ENCODE data around the gene ANKRD13C.

Gene ANKRD13C

DNA sequence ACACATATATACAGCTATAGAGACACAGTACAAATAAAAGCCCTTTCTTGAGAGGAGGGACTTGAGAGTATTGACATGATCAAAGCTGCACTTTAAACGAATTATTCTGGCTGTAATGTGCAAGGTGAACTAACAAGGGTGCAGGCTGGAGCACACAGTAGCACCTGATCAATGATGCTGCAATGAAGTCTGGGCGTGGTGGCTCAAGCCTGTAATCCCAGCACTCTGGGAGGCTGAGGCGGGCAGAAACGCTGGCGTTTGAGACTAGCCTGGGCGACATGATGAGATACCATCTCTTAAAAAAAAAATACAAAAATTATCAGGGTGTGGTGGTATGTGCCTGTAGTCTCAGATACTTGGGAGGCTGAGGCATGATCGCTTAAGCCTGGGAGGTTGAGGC lies 42.5 kb upstream of the ANKRD13C start:
- Histone ChIP-seq H3K14ac (ENCODE audit: low read length) (no peak overlapping the region), H3K9me3 (replicated peaks in 1 of 2; ENCODE audit: control insufficient read depth in 2 of 2, insufficient read depth in 1 of 2, low read depth in 1 of 2, low read length in 2 of 2) (no peaks in the 10 kb centered on the region), H2AK5ac (ENCODE audit: low read depth, low read length) (no peak overlapping the region), H3K4ac (ENCODE audit: low read length) (no peak overlapping the region), H2BK15ac (ENCODE audit: low read length) (no peak overlapping the region), H2BK120ac (ENCODE audit: low read depth, low read length) (no peak overlapping the region), H3K27me3 (ENCODE audit: control insufficient read depth in 3 of 3, insufficient read depth in 3 of 3, low read depth in 1 of 3, low read length in 3 of 3) (no peaks in the 10 kb centered on the region), H4K91ac (ENCODE audit: low read depth, low read length, poor library complexity) (no peak overlapping the region), H4K8ac (ENCODE audit: low read depth, low read length) (no peak overlapping the region), H2AFZ (ENCODE audit: low read length) (no peak overlapping the region), H2BK5ac (ENCODE audit: low read length) (no peak overlapping the region), H3K23ac (ENCODE audit: low read depth, low read length, poor library complexity) (no peak overlapping the region), H2BK12ac (ENCODE audit: low read length) (no peak overlapping the region), H3K18ac (ENCODE audit: low read length) (no peak overlapping the region), H3K9ac (ENCODE audit: low read depth, low read length, poor library complexity) (no peak overlapping the region), H3K27ac (replicated peaks; ENCODE audit: low read length) (no peak overlapping the region), H3K4me3 (ENCODE audit: low read length in 2 of 2) (no peak overlapping the region), H3K4me2 (ENCODE audit: insufficient read depth, low read length, poor library complexity, severe bottlenecking) (no peak overlapping the region), H3K36me3 (replicated peaks in 1 of 2; ENCODE audit: control insufficient read depth in 2 of 2, insufficient read depth in 2 of 2, low read length in 2 of 2) (no peaks in the 10 kb centered on the region), H3K79me1 (ENCODE audit: low read depth, low read length) (no peaks in the 10 kb centered on the region), H3K4me1 (ENCODE audit: control insufficient read depth in 2 of 2, insufficient read depth in 1 of 2, low read depth in 1 of 2, low read length in 2 of 2) (peaks cover 0 to 5% of the 10 kb centered on the region in 2 donors)
- WGBS, 2 donors (ENCODE audit: extremely low coverage in 2 of 2, insufficient read length in 2 of 2, insufficient replicate concordance in 1 of 2), result no CpG with 5 or more reads among the region's 7 CpGs
- no peak for DNase-seq (ENCODE audit: low spot score)

DNA sequence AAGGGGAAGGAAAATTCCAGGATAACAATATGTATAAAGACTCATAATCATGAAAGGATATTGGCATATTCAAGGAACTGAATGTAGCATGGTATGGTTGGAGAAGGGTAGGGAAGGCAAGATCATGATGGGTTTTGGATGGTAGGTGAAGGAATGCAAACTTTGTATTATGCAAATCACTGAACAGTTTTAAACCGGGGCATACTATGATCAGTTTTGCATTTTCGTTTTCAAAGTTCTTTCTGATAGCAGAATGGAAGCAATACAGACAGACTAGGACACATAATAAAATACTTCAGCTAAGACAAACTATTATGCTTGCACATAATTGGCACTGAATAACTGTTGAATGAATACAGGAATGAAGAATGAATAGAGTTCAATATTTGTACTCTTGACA lies 42.1 kb upstream of the ANKRD13C start:
- Histone ChIP-seq H3K4me1 (ENCODE audit: control insufficient read depth in 2 of 2, insufficient read depth in 1 of 2, low read depth in 1 of 2, low read length in 2 of 2) (peaks cover 0 to 5% of the 10 kb centered on the region in 2 donors), H2BK120ac (ENCODE audit: low read depth, low read length) (no peak overlapping the region), H2AFZ (ENCODE audit: low read length) (no peak overlapping the region), H2BK12ac (ENCODE audit: low read length) (no peak overlapping the region), H2AK5ac (ENCODE audit: low read depth, low read length) (no peak overlapping the region), H3K9ac (ENCODE audit: low read depth, low read length, poor library complexity) (no peak overlapping the region), H3K14ac (ENCODE audit: low read length) (no peak overlapping the region), H3K9me3 (replicated peaks in 1 of 2; ENCODE audit: control insufficient read depth in 2 of 2, insufficient read depth in 1 of 2, low read depth in 1 of 2, low read length in 2 of 2) (no peaks in the 10 kb centered on the region), H2BK15ac (ENCODE audit: low read length) (no peak overlapping the region), H4K8ac (ENCODE audit: low read depth, low read length) (no peak overlapping the region), H3K18ac (ENCODE audit: low read length) (no peak overlapping the region), H2BK5ac (ENCODE audit: low read length) (no peak overlapping the region), H4K91ac (ENCODE audit: low read depth, low read length, poor library complexity) (no peak overlapping the region), H3K27ac (replicated peaks; ENCODE audit: low read length) (no peak overlapping the region), H3K4me2 (ENCODE audit: insufficient read depth, low read length, poor library complexity, severe bottlenecking) (no peak overlapping the region), H3K4ac (ENCODE audit: low read length) (no peak overlapping the region), H3K23ac (ENCODE audit: low read depth, low read length, poor library complexity) (no peak overlapping the region), H3K27me3 (ENCODE audit: control insufficient read depth in 3 of 3, insufficient read depth in 3 of 3, low read depth in 1 of 3, low read length in 3 of 3) (no peaks in the 10 kb centered on the region), H3K79me1 (ENCODE audit: low read depth, low read length) (no peaks in the 10 kb centered on the region), H3K4me3 (ENCODE audit: low read length in 2 of 2) (no peak overlapping the region), H3K36me3 (replicated peaks in 1 of 2; ENCODE audit: control insufficient read depth in 2 of 2, insufficient read depth in 2 of 2, low read length in 2 of 2) (no peaks in the 10 kb centered on the region)
- no peak for DNase-seq (ENCODE audit: low spot score)
- WGBS, 2 donors (ENCODE audit: extremely low coverage in 2 of 2, insufficient read length in 2 of 2, insufficient replicate concordance in 1 of 2), result no CpG with 5 or more reads among the region's 2 CpGs

DNA sequence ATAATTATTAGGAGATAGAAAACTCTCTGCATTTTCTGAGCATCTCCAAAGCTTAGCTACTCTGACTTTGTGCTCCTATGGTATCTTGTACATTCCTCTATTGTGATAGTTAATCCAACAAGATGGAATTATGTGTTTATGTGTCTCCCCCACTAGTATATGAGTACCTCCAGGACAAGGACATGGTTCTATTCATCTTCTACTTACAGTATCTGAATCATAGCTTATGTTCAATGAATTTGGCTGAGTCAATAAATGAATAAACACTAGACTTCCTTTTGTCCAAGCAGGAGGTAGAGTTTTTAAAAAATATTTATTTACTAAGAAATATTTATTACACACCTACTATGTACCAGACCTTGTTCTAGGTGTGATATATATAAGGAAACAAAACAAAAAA lies 38.1 kb upstream of the ANKRD13C start:
- no peaks in the 10 kb centered on the region for H3K9me3 ChIP-seq (replicated peaks in 1 of 2; ENCODE audit: control insufficient read depth in 2 of 2, insufficient read depth in 1 of 2, low read depth in 1 of 2, low read length in 2 of 2)
- H2BK5ac ChIP-seq (ENCODE audit: low read length), result no peak overlapping the region
- H3K14ac ChIP-seq (ENCODE audit: low read length), result no peak overlapping the region
- no peaks in the 10 kb centered on the region for H3K36me3 ChIP-seq (replicated peaks in 1 of 2; ENCODE audit: control insufficient read depth in 2 of 2, insufficient read depth in 2 of 2, low read length in 2 of 2)
- no peak overlapping the region for H3K4me2 ChIP-seq (ENCODE audit: insufficient read depth, low read length, poor library complexity, severe bottlenecking)
- H3K18ac ChIP-seq (ENCODE audit: low read length), result no peak overlapping the region
- H3K79me1 ChIP-seq (ENCODE audit: low read depth, low read length), result no peaks in the 10 kb centered on the region
- H2BK15ac ChIP-seq (ENCODE audit: low read length), result no peak overlapping the region
- H3K4ac ChIP-seq (ENCODE audit: low read length), result no peak overlapping the region
- H2AFZ ChIP-seq (ENCODE audit: low read length), result no peak overlapping the region
- no peak overlapping the region for H2AK5ac ChIP-seq (ENCODE audit: low read depth, low read length)
- no peak overlapping the region for H2BK12ac ChIP-seq (ENCODE audit: low read length)
- no peak overlapping the region for H3K4me3 ChIP-seq (ENCODE audit: low read length in 2 of 2)
- no peak overlapping the region for H3K23ac ChIP-seq (ENCODE audit: low read depth, low read length, poor library complexity)
- H3K4me1 ChIP-seq (ENCODE audit: control insufficient read depth in 2 of 2, insufficient read depth in 1 of 2, low read depth in 1 of 2, low read length in 2 of 2), result no peaks in the 10 kb centered on the region
- H3K27ac ChIP-seq (replicated peaks; ENCODE audit: low read length), result no peak overlapping the region
- no peak overlapping the region for H3K9ac ChIP-seq (ENCODE audit: low read depth, low read length, poor library complexity)
- no peaks in the 10 kb centered on the region for H3K27me3 ChIP-seq (ENCODE audit: control insufficient read depth in 3 of 3, insufficient read depth in 3 of 3, low read depth in 1 of 3, low read length in 3 of 3)
- no peak overlapping the region for H4K8ac ChIP-seq (ENCODE audit: low read depth, low read length)
- H4K91ac ChIP-seq (ENCODE audit: low read depth, low read length, poor library complexity), result no peak overlapping the region
- DNase-seq (ENCODE audit: low spot score), result no peak
- H2BK120ac ChIP-seq (ENCODE audit: low read depth, low read length), result no peak overlapping the region

DNA sequence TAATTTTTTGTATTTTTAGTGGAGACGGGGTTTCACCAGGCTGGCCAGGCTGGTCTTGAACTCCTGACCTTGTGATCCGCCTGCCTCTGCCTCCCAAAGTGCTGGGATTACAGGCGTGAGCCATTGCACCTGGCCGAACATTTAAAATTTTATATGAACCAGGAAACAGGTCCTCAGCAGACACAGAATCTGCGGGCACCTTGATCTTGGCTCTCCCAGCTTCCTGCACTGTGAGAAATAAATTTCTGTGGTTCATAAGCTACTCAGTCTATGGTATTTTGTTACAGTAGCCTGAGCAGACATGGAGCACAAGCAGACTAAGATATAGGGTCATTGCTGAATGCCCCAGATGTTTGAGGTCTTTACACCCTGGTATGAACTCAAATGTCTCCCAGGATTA lies 33.0 kb upstream of the ANKRD13C start:
- H3K4me2 ChIP-seq (ENCODE audit: insufficient read depth, low read length, poor library complexity, severe bottlenecking), result no peak overlapping the region
- no peak overlapping the region for H3K4ac ChIP-seq (ENCODE audit: low read length)
- H2BK5ac ChIP-seq (ENCODE audit: low read length), result no peak overlapping the region
- no peak overlapping the region for H2AK5ac ChIP-seq (ENCODE audit: low read depth, low read length)
- H2BK120ac ChIP-seq (ENCODE audit: low read depth, low read length), result no peak overlapping the region
- no peak overlapping the region for H3K18ac ChIP-seq (ENCODE audit: low read length)
- no peak overlapping the region for H3K9ac ChIP-seq (ENCODE audit: low read depth, low read length, poor library complexity)
- no peaks in the 10 kb centered on the region for H3K9me3 ChIP-seq (replicated peaks in 1 of 2; ENCODE audit: control insufficient read depth in 2 of 2, insufficient read depth in 1 of 2, low read depth in 1 of 2, low read length in 2 of 2)
- H3K79me1 ChIP-seq (ENCODE audit: low read depth, low read length), result no peaks in the 10 kb centered on the region
- no peak overlapping the region for H4K91ac ChIP-seq (ENCODE audit: low read depth, low read length, poor library complexity)
- no peak overlapping the region for H4K8ac ChIP-seq (ENCODE audit: low read depth, low read length)
- H3K14ac ChIP-seq (ENCODE audit: low read length), result no peak overlapping the region
- WGBS, 2 donors (ENCODE audit: extremely low coverage in 2 of 2, insufficient read length in 2 of 2, insufficient replicate concordance in 1 of 2), result no CpG with 5 or more reads among the region's 5 CpGs
- H2AFZ ChIP-seq (ENCODE audit: low read length), result no peak overlapping the region
- H3K4me3 ChIP-seq (ENCODE audit: low read length in 2 of 2), result no peak overlapping the region
- no peak overlapping the region for H3K23ac ChIP-seq (ENCODE audit: low read depth, low read length, poor library complexity)
- H2BK12ac ChIP-seq (ENCODE audit: low read length), result no peak overlapping the region
- no peak overlapping the region for H2BK15ac ChIP-seq (ENCODE audit: low read length)
- no peak for DNase-seq (ENCODE audit: low spot score)
- no peak overlapping the region for H3K27ac ChIP-seq (replicated peaks; ENCODE audit: low read length)
- no peaks in the 10 kb centered on the region for H3K36me3 ChIP-seq (replicated peaks in 1 of 2; ENCODE audit: control insufficient read depth in 2 of 2, insufficient read depth in 2 of 2, low read length in 2 of 2)
- H3K4me1 ChIP-seq (ENCODE audit: control insufficient read depth in 2 of 2, insufficient read depth in 1 of 2, low read depth in 1 of 2, low read length in 2 of 2), result no peaks in the 10 kb centered on the region
- no peaks in the 10 kb centered on the region for H3K27me3 ChIP-seq (ENCODE audit: control insufficient read depth in 3 of 3, insufficient read depth in 3 of 3, low read depth in 1 of 3, low read length in 3 of 3)

Measured in neuronal stem cell (in vitro differentiated cells).